ENCODE results near the gene TEX35.
"Not testable (repeated sequence)": the region's sequence is repeated elsewhere in the genome, so short reads cannot be mapped to it uniquely, and the experiment has no call there.

Gene TEX35

GRCh38 chr1:178494569-178494971 is 18.3 kb upstream of the TEX35 start:
- DNase-seq (ENCODE audit: low spot score): no peak

- DNase-seq (ENCODE audit: low spot score): no peak
These were observed 17.8 kb upstream of the TEX35 start for GRCh38 chr1:178495158-178495557.

- DNase-seq (ENCODE audit: low spot score): no peak
These were observed 17.0 kb upstream of the TEX35 start for GRCh38 chr1:178495741-178496409.

GRCh38 chr1:178496410-178497135 is 16.3 kb upstream of the TEX35 start, which contains the start of gene CLEC20A:
Gene CLEC20A (minus strand): TSS chr1:178496964. CDS start chr1:178496939, 25 bp downstream.
- no peak for DNase-seq (ENCODE audit: low spot score)

- no peak for DNase-seq (ENCODE audit: low spot score)
These were observed 14.9 kb upstream of the TEX35 start for GRCh38 chr1:178497903-178498478.

- DNase-seq (ENCODE audit: low spot score): no peak
These were observed 13.8 kb upstream of the TEX35 start for GRCh38 chr1:178498896-178499675.

GRCh38 chr1:178500091-178500770 is 12.7 kb upstream of the TEX35 start:
- no peak for DNase-seq (ENCODE audit: low spot score)

- no peak for DNase-seq (ENCODE audit: low spot score)
These were observed 11.9 kb upstream of the TEX35 start for GRCh38 chr1:178500936-178501554.

GRCh38 chr1:178501705-178502329 is 11.1 kb upstream of the TEX35 start:
- peak; percentile 91 for DNase-seq (ENCODE audit: low spot score)

GRCh38 chr1:178502330-178502714 is 10.6 kb upstream of the TEX35 start:
- DNase-seq (ENCODE audit: low spot score): no peak

GRCh38 chr1:178502856-178503255 is 10.1 kb upstream of the TEX35 start:
- no peak for DNase-seq (ENCODE audit: low spot score)

- DNase-seq (ENCODE audit: low spot score): not testable (repeated sequence)
These were observed 9.6 kb upstream of the TEX35 start for GRCh38 chr1:178503316-178503715.

- DNase-seq (ENCODE audit: low spot score): no peak
These were observed 9.1 kb upstream of the TEX35 start for GRCh38 chr1:178503849-178504248.

- DNase-seq (ENCODE audit: low spot score): no peak
These were observed 8.6 kb upstream of the TEX35 start for GRCh38 chr1:178504286-178504685.

GRCh38 chr1:178506177-178506576 is 6.7 kb upstream of the TEX35 start:
- DNase-seq (ENCODE audit: low spot score): no peak

GRCh38 chr1:178506669-178507068 is 6.2 kb upstream of the TEX35 start:
- DNase-seq (ENCODE audit: low spot score): no peak

GRCh38 chr1:178509414-178510007 is 3.4 kb upstream of the TEX35 start:
- DNase-seq (ENCODE audit: low spot score): no peak

- no peak for DNase-seq (ENCODE audit: low spot score)
These were observed 2.8 kb upstream of the TEX35 start for GRCh38 chr1:178510155-178510554.

- peak; percentile 74 for DNase-seq (ENCODE audit: low spot score)
These were observed 522 bp downstream of the TEX35 start for GRCh38 chr1:178513278-178513983.

GRCh38 chr1:178516110-178516509 is 3.2 kb downstream of the TEX35 start:
- DNase-seq (ENCODE audit: low spot score): no peak
